GM18520 (cell line): Measurements from ENCODE around the gene RHOBTB3.

Experiments
- ATAC-seq: cut with Tn5 transposase; IDR thresholded peaks from one replicate; pipeline ENCODE4 v1.9.1; 2021; ENCODE audit not compliant: unreplicated experiment

RHOBTB3 gene

GRCh38 chr5:95815155-95815729 is 84.1 kb downstream of the RHOBTB3 start:
- no peak for ATAC-seq

- no peak for ATAC-seq
These were observed 85.2 kb downstream of the RHOBTB3 start for GRCh38 chr5:95816341-95816740.

DNA sequence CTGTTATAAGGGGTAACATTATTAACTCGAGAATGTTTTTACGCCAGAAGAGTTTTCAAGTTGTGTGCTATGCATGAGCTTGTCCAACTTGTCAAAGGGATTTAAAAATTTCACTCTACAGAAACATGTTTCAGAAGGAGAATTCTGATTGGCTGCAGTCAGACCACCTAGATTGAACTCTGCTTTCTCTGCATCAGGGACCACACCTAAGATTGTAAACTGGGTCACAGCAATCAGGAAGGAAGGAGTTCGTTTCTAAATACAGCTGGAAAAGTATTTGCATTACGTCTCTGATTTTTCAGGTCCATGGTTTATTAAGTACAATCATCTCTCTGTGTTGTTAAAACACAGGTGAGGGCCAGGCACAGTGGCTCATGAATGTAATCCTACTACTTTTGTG is 85.6 kb downstream of the RHOBTB3 start:
- ATAC-seq, result no peak

GRCh38 chr5:95817430-95817829 is 86.3 kb downstream of the RHOBTB3 start:
- no peak for ATAC-seq

DNA sequence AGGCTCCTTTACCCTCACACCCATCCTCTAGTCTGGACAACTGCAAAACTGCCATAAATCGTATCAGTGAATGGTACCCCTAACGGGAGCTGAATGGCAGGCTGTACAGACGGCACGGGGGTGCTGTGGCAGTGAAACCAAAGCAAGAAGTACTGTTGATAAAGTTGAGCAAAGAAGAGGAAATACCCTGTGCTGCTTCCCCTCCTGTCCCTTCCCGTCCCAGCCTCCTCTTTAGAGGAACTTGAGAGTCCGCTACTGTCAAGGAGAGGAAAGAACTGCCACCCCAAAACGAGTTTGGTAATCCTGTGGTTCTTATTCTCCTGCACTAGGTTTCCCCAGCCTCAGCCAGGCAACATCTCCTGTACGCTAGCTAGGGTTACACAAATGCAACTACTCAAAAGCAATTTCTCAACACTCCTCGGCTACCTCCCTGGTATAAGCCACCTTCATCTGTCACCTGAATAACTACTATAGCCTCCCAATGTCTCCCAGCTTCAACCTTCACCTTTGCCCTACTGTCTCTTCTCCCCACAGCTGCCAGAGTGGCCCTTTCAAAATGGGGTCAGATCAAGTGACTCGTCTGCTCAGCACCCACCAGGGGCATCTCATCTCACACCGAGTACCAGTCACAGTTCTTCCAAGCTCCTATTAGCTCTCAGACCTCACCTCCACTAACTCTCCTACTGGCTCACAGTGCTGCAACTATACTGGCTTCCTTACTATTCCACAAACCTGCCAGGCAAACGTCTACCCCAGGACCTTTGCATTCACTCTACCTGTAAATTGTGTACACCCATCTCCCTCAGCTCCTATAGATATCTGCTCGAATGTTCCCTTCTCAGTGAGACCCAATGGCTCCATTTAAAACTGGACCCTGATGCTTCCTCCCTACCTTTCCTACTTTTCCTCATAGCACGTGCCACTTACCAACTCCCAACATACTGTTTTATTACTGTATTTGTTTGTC is 87.3 kb downstream of the RHOBTB3 start:
- ATAC-seq, result no peak

- peak; percentile 20 for ATAC-seq
These were observed 90.2 kb downstream of the RHOBTB3 start for GRCh38 chr5:95821110-95822021.

DNA sequence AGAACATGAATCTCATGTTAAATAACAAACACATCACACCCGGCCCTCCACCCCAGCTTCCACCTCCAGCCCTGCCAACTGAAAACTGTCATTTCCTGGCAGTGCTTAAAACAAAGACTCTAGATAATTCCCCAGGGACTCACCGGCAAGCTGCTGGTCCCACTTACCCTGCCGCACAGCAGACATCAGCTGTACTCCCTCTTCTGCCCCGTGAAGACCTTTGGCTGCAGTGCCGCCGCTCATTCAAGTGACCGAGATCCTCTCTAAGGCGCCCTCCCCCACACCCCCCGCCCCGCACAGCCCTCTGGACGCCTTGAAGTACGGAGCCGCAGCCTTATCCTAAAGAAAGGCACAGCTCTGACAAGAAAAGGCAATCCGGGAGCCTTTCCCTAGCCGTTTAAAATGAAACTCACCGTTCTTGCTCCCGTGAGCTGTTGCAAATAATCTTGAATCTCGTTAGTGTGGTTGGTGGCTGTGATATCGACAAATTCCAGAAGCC is 91.0 kb downstream of the RHOBTB3 start:
- ATAC-seq, result peak; percentile 31

GRCh38 chr5:95822542-95823181 is 91.5 kb downstream of the RHOBTB3 start, which contains the start of gene GLRX:
TSS of gene GLRX (minus strand) at chr5:95822726. CDS start at chr5:95822662, 64 bp downstream.
- ATAC-seq, result no peak

GRCh38 chr5:95823218-95823737 is 92.1 kb downstream of the RHOBTB3 start:
- ATAC-seq, result no peak

GRCh38 chr5:95823738-95824609 is 92.8 kb downstream of the RHOBTB3 start:
- ATAC-seq, result no peak

DNA sequence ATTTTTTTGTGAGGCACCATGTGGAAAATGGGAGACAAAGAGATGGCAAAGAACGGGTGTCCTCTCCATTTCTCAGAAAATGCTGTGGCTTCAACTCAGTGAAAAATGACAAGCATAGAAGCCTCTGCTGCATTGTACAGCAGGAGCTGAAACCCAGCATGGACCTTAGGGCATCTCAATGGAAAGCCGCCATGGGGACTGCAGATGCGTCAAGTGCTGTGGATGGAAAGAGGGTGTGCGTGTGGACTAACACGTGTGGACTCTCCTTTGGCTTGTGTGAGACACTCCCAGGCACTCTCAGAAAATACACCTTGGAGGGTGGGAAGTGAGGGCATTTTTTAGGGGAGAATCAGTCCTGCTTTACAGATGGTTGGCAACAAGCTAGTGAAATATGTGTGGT is 93.6 kb downstream of the RHOBTB3 start:
- no peak for ATAC-seq

- ATAC-seq, result no peak
These were observed 94.4 kb downstream of the RHOBTB3 start for GRCh38 chr5:95825495-95825894.

GRCh38 chr5:95826949-95827891 is 96.1 kb downstream of the RHOBTB3 start:
- ATAC-seq, result no peak

DNA sequence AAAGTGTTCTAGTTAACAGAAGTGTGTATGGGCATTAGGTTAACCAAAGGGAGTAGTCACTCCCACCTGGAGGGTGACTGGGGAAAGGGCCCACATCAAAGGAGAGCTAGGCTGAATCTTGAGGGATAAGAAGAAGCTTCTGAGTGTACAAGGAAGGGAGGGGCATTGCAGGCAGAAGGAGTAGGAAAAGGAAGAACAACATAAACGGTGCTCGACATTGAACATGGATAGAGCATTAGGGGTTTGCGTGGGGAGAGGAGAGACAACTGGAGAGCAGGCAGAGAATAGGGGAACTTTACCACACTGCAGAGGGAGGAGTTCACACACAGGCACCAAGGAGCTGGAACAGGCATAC is 96.7 kb downstream of the RHOBTB3 start:
- ATAC-seq, result no peak

- no peak for ATAC-seq
These were observed 99.1 kb downstream of the RHOBTB3 start for GRCh38 chr5:95830226-95830625.

DNA sequence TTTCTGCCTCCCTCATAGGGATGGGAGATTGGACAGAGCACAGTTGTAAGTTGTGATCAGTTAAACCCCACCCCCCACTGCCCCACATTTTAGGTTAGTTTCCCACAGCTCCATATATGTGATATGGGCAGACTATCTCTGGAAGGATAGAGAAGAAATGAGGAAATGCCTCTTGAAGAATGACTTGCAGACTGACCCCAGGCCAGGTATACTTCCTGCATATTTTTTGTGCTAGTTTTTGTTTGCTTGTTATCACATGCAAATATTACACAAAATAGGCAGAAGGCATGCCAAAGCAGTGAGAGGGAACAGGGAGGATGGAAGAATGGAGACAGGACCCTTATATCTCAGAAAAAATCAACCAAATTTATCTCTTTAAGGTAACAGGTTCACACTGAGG is 101.5 kb downstream of the RHOBTB3 start:
- no peak for ATAC-seq

- ATAC-seq, result no peak
These were observed 104.7 kb downstream of the RHOBTB3 start for GRCh38 chr5:95835682-95836385.

DNA sequence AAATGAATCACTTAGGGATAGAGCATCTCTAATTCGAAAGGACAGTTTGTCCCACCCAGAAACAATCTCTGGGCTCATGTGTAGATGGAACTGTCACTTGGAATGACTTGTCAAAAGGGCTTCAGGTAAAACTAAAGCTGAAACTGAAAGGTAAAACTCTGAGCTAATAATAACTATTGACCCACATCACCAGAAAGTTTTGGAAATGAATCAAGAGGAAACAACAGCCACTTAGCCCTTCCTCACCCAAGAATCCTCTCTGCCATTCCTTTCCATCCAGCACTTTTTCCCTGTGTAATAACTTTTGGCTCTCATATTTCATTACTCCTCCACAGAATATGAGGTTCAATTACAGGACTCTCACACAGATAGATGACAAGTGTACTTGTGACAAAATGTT is 105.4 kb downstream of the RHOBTB3 start:
- ATAC-seq, result no peak
